NB4 (cell line): ENCODE measurements around the gene FERMT3.

Experiments
- DNase-seq: peaks from one replicate; pipeline ENCODE4 v3.0.0; 2010; ENCODE audit warnings: low read depth
- H3K4me3 ChIP-seq: one replicate; pipeline ENCODE4 v1.5.1; 2011; ENCODE audit warnings: mild to moderate bottlenecking, low read depth, low read length, moderate library complexity
- MYC ChIP-seq: IDR thresholded peaks from 2 replicates; pipeline ENCODE4 v1.6.1; 2011; ENCODE audit warnings: low read depth, low read length
- POLR2A ChIP-seq: IDR thresholded peaks from 2 replicates; pipeline ENCODE4 v1.6.1; 2011; ENCODE audit warnings: mild to moderate bottlenecking; ENCODE audit not compliant: insufficient read length; ENCODE audit errors: extremely low read depth
- TF ChIP-seq, protein P1 (sequence below): IDR thresholded peaks from 2 replicates; pipeline ENCODE4 v1.6.1; 2011; ENCODE audit warnings: low read depth, low read length
- TF ChIP-seq, protein P2 (sequence below): IDR thresholded peaks from one replicate; pipeline ENCODE4 v1.5.1; 2012; ENCODE audit warnings: low read depth, low read length

FERMT3 gene

DNA sequence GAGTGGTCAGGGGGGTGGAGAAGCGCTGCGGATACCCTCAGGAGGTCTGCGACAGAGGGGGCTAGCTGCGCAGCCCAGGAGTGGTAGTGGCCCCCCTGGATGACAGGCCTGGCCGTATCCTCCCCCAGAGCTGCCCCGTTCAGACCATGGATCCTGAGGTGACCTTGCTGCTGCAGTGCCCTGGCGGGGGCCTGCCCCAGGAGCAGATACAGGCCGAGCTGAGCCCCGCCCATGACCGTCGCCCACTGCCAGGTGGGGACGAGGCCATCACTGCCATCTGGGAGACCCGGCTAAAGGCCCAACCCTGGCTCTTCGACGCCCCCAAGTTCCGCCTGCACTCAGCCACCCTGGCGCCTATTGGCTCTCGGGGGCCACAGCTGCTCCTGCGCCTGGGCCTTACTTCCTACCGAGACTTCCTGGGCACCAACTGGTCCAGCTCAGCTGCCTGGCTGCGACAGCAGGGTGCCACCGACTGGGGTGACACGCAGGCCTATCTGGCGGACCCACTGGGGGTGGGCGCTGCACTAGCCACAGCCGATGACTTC is 20.1 kb downstream of the FERMT3 start:
- TF ChIP-seq POLR2A (no peak), MYC (no peak; the same call in 1 of the 2 replicates)
- TF ChIP-seq, protein P1, sequence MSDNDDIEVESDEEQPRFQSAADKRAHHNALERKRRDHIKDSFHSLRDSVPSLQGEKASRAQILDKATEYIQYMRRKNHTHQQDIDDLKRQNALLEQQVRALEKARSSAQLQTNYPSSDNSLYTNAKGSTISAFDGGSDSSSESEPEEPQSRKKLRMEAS, result no peak
- TF ChIP-seq, protein P2, sequence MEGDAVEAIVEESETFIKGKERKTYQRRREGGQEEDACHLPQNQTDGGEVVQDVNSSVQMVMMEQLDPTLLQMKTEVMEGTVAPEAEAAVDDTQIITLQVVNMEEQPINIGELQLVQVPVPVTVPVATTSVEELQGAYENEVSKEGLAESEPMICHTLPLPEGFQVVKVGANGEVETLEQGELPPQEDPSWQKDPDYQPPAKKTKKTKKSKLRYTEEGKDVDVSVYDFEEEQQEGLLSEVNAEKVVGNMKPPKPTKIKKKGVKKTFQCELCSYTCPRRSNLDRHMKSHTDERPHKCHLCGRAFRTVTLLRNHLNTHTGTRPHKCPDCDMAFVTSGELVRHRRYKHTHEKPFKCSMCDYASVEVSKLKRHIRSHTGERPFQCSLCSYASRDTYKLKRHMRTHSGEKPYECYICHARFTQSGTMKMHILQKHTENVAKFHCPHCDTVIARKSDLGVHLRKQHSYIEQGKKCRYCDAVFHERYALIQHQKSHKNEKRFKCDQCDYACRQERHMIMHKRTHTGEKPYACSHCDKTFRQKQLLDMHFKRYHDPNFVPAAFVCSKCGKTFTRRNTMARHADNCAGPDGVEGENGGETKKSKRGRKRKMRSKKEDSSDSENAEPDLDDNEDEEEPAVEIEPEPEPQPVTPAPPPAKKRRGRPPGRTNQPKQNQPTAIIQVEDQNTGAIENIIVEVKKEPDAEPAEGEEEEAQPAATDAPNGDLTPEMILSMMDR, result no peak
- peak; percentile 55 for DNase-seq
- H3K4me3 ChIP-seq, result peak overlapping the region; percentile 83

DNA sequence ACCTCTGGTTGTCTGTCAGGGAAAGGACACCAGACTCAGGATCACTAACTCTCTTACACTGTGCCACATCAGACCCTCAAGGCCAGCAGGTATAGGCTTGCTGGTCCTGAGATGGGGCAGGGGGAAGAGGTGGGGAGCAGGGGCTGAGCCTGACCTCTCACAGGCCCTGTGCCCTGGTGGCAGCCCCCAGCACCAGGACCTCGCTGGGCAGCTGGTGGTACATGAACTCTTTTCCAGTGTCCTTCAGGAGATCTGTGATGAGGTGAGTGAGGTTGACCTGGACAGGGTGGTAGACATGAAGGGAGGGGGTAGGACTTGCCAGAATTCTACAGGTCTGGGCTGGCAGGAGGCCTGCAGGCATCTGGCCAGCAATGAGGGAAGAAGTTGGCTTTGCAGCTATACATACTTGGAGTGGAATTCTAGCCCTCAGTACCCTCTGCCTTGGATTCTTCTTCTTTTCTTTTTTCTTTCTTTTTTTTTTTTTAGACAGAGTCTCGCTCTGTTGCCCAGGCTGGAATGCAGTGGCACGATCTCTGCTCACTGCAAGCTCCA is 21.0 kb downstream of the FERMT3 start:
- TF ChIP-seq POLR2A, result no peak
- TF ChIP-seq, protein P2, result no peak
- TF ChIP-seq, protein P1, result no peak
- TF ChIP-seq MYC, result no peak
- DNase-seq, result no peak
- peak overlapping the region; percentile 83 for H3K4me3 ChIP-seq

DNA sequence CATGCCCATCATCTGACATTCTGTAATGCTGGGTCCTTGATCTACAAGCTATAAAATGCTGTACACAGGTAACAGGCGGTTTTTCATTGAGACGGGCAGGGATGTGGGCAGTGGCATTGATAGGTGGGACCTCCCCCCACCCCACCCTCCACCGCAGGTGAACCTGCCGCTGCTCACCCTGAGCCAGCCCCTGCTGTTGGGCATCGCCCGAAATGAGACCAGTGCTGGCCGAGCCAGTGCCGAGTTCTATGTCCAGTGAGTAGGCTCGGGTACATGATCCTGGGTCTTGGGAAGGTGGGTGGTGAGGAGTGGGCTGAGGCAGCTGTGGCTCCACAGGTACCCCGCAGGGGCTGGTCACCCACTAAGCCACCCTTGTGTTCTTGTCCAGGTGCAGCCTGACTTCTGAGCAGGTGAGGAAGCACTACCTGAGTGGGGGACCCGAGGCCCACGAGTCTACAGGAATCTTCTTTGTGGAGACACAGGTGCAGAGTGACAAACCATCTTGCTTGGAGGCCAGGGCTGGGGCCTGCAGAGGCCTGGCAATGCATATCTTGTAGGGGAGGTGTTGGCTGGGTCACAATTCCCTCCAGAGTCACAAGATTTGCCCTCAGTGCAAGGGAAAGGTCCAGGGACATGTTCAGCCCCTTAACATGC is 22.7 kb downstream of the FERMT3 start:
- H3K4me3 ChIP-seq, result no peak overlapping the region
- TF ChIP-seq MYC, result no peak
- TF ChIP-seq, protein P2, result no peak
- TF ChIP-seq POLR2A, result no peak
- TF ChIP-seq, protein P1, result no peak
- no peak for DNase-seq

DNA sequence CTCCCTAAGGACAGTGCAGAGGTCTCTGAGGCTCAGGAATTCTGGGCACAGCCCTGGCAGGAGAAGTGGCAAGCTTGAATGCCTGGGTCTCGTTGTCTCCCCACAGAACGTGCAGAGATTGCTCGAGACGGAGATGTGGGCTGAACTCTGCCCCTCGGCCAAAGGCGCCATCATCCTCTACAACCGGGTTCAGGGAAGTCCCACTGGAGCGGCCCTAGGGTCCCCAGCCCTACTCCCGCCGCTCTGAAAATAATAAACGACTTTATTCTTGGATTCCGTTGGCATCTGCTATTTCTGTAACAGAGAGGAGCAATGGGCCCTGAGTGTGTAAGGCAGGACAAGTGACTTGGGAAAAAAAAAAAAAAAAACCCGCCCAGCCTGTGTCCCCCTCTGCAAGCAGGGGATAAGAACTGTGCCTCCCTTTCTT is 23.2 kb downstream of the FERMT3 start:
- no peak for DNase-seq
- H3K4me3 ChIP-seq, result peak overlapping the region; percentile 70
- TF ChIP-seq, protein P1, result no peak
- no peak for TF ChIP-seq MYC
- TF ChIP-seq, protein P2, result no peak
- no peak for TF ChIP-seq POLR2A

DNA sequence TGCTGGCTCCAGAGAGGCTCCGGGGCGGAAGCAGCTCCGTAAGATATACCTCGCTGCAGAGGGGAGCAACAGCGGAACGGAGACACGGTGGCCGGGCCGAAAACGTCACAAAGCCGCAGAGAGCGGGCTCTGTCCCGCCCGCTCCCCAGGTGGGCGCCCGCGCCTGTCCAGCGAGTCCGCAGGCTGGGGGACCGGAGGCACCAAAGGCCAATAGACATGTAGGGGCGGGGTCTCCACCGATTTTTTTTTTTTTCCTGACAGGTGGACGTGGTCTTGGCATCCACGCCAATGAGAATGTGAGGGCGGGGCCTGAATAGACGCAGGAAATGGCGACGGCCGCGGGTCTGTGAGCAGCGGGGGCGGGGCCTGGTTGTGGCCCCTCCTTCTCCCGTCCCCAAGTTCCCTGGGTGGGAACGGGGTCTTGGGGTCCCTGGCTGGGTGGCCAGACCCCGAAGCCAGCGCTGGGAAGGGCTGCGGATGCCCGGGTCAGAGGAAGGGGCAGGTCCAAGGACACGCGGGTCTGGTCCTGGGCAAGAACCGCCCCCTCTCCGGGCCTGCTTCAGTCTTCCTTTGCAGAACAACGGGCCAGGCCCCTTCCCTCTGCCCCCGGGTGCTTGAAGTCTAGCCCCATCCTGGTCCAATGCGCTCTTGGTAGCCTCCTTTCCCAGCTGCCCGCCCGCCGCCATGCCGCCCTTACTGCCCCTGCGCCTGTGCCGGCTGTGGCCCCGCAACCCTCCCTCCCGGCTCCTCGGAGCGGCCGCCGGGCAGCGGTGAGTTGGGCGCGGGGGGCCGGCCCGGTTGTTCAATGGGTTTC is 23.9 kb downstream of the FERMT3 start, which contains the start of gene DNAJC4:
TSS of gene DNAJC4 (plus strand) at position 378 of the 814 bp plus-strand sequence. CDS start at position 685, 307 bp downstream.
- H3K4me3 ChIP-seq, result peak within 1 kb of the TSS; percentile 70
- DNase-seq, result peak; percentile 95
- TF ChIP-seq, protein P2, result no peak
- TF ChIP-seq MYC (peak; percentile 55), POLR2A (peak; percentile 49)
- TF ChIP-seq, protein P1, result peak; percentile 46; the same call in 1 of the 2 replicates
